HUES64 (cell line): Measurements from ENCODE around the gene OAS1.

Source experiments
- H3K27ac ChIP-seq: 2 replicates; pipeline ENCODE4 v1.7.0; 2013; ENCODE audit warnings: low read depth, low read length, inconsistent platforms
- H3K27me3 ChIP-seq: 2 replicates; pipeline ENCODE4 v1.6.1; 2013; ENCODE audit warnings: mild to moderate bottlenecking, low read length; ENCODE audit not compliant: insufficient read depth
- H3K36me3 ChIP-seq: 2 replicates; pipeline ENCODE4 v1.6.1; 2013; ENCODE audit warnings: mild to moderate bottlenecking, low read length; ENCODE audit not compliant: insufficient read depth
- H3K4me1 ChIP-seq: 2 replicates; pipeline ENCODE4 v1.6.1; 2013; ENCODE audit warnings: mild to moderate bottlenecking, low read length, moderate library complexity; ENCODE audit not compliant: insufficient read depth
- H3K4me3 ChIP-seq: 2 replicates; pipeline ENCODE4 v1.5.1; 2013; ENCODE audit warnings: mild to moderate bottlenecking, low read length, moderate library complexity
- H3K9ac ChIP-seq: 2 replicates; pipeline ENCODE4 v1.6.1; 2013; ENCODE audit warnings: mild to moderate bottlenecking, low read depth, low read length
- H3K9me3 ChIP-seq: 2 replicates; pipeline ENCODE4 v1.6.1; 2013; ENCODE audit warnings: low read depth, low read length; ENCODE audit not compliant: insufficient read depth
- WGBS: fragments of 150-250, 120-280 bp; methylation state at CpG from one replicate; pipeline ENCODE4 v1.1.7; 2013; ENCODE audit warnings: missing lambda C conversion rate; 5-methylcytosine and 5-hydroxymethylcytosine counted together

Gene OAS1

GRCh38 chr12:112938751-112939150 is 32.0 kb downstream of the OAS1 start:
- WGBS = 65% methylated on average over 11 of the region's 11 CpGs
- Histone ChIP-seq H3K9me3 (no peaks in the 10 kb centered on the region), H3K9ac (peak overlapping the region; percentile 38; the same call in 1 of the 2 replicates), H3K27me3 (peaks cover 29% of the 10 kb centered on the region), H3K4me3 (peak overlapping the region; percentile 55), H3K36me3 (no peaks in the 10 kb centered on the region), H3K27ac (no peak overlapping the region), H3K4me1 (no peaks in the 10 kb centered on the region)

DNA sequence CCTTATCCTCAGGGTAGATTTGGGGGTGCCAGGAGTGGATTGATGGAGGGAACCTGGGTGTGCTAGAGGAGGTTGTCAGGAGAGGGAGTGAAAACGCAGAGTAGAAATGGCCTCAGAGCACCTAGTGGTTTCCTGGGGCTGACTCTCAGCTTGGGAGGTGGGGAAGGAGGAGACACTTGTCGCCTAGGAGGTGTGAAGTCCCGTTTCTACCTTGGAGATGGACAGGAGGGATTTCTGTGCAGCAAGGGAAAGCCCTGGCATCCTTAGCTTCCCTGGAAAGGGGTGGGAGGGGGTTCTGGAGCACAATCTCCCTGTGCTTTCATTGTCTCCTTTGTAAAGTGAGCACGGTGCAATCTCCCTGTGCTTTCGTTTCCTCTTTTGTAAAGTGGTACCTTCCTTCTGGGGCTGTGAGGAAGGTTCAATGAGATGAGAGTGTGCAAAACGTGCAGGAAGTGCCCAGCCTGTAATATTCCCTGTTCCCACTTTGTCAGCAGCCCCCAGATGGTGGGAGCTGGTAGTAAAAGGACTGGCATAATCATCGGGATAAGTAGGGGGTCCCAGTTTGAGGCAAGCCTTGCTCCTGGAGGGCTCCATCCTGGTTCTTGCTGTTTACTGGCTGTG is 33.1 kb downstream of the OAS1 start:
- no peak overlapping the region for H3K27ac ChIP-seq
- 74% methylated on average over 7 of the region's 7 CpGs for WGBS

DNA sequence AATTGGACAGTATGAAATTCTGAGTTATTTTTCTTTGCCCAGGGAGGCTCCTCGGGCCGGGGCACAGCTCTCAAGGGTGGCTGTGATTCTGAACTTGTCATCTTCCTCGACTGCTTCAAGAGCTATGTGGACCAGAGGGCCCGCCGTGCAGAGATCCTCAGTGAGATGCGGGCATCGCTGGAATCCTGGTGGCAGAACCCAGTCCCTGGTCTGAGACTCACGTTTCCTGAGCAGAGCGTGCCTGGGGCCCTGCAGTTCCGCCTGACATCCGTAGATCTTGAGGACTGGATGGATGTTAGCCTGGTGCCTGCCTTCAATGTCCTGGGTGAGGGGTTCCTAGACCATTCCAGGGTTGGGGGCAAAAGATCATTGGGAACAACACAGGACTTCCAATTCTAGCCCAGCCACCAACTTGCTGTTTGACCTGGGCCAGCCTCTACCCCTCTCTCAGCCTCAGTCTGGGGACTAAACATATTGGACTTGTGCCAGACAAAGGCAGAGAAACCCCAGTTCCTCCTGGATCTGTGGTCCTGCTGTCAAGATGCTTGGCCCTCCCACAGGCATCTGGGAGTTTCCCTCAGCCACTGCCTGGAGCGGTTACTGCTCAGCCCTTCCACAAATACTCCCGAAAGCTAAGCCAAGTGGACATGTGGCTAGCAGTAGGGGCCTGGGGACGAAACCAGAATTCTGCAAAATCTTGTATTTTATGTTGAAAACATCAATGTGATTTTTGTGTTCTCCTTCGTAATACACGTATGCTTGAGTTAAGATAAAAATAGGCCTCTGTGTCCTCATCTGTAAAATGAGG is 35.0 kb downstream of the OAS1 start:
- no peak overlapping the region for H3K27ac ChIP-seq
- WGBS = 90% methylated on average over 16 of the region's 16 CpGs

More for the DNA sequence above, 33.1 kb downstream of the OAS1 start:
- H3K4me3 ChIP-seq = no peak overlapping the region
- H3K9ac ChIP-seq = no peak overlapping the region
- H3K9me3 ChIP-seq = no peaks in the 10 kb centered on the region
- H3K36me3 ChIP-seq = no peaks in the 10 kb centered on the region
- no peaks in the 10 kb centered on the region for H3K4me1 ChIP-seq
- peaks cover 29% of the 10 kb centered on the region for H3K27me3 ChIP-seq

GRCh38 chr12:112942572-112942971 is 35.8 kb downstream of the OAS1 start:
- no peak overlapping the region for H3K9ac ChIP-seq
- WGBS = 100% methylated on average over 1 of the region's 1 CpG
- H3K4me3 ChIP-seq = no peak overlapping the region
- no peaks in the 10 kb centered on the region for H3K4me1 ChIP-seq
- no peaks in the 10 kb centered on the region for H3K9me3 ChIP-seq
- H3K36me3 ChIP-seq = no peaks in the 10 kb centered on the region
- H3K27me3 ChIP-seq = peaks cover 25% of the 10 kb centered on the region
- no peak overlapping the region for H3K27ac ChIP-seq

More for the DNA sequence above, 35.0 kb downstream of the OAS1 start:
- Histone ChIP-seq H3K36me3 (no peaks in the 10 kb centered on the region), H3K27me3 (peaks cover 29% of the 10 kb centered on the region), H3K4me1 (no peaks in the 10 kb centered on the region), H3K4me3 (no peak overlapping the region), H3K9ac (no peak overlapping the region), H3K9me3 (no peaks in the 10 kb centered on the region)

DNA sequence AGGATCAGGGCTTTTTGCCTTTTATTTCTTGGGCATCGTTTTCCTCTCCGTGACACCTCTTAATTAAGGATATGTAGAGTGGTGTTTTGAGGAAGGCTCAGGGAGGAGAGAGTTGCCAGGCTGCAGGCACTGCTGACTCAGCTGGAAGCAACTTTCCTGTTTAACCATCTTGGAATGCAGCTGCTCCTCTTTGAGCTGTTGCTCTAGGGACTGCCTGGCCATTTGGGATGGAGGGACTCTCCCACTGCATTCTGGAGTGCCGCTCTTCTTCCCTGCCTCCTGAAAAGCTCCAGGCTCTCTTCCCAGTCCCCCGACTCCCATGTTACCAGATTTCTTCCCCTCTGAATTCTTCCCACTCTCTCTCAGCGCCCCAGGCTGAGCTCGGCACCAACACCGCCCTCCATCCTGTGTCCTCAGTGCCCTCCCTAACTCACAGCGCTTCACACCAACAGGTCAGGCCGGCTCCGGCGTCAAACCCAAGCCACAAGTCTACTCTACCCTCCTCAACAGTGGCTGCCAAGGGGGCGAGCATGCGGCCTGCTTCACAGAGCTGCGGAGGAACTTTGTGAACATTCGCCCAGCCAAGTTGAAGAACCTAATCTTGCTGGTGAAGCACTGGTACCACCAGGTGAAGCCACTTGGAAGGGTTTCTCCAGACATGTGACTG is 37.4 kb downstream of the OAS1 start:
- H3K4me1 ChIP-seq = no peaks in the 10 kb centered on the region
- no peaks in the 10 kb centered on the region for H3K9me3 ChIP-seq
- H3K36me3 ChIP-seq = no peaks in the 10 kb centered on the region
- no peak overlapping the region for H3K4me3 ChIP-seq
- no peak overlapping the region for H3K9ac ChIP-seq
- no peak overlapping the region for H3K27ac ChIP-seq
- WGBS = 92% methylated on average over 15 of the region's 15 CpGs
- peaks cover 9% of the 10 kb centered on the region for H3K27me3 ChIP-seq

GRCh38 chr12:112945515-112945914 is 38.8 kb downstream of the OAS1 start:
- Histone ChIP-seq H3K27me3 (no peaks in the 10 kb centered on the region), H3K4me3 (no peak overlapping the region), H3K36me3 (no peaks in the 10 kb centered on the region), H3K27ac (no peak overlapping the region), H3K4me1 (no peaks in the 10 kb centered on the region), H3K9ac (no peak overlapping the region), H3K9me3 (no peaks in the 10 kb centered on the region)
- WGBS = 94% methylated on average over 4 of the region's 4 CpGs

- no peak overlapping the region for H3K4me3 ChIP-seq
- no peak overlapping the region for H3K9ac ChIP-seq
- no peaks in the 10 kb centered on the region for H3K9me3 ChIP-seq
- H3K36me3 ChIP-seq = no peaks in the 10 kb centered on the region
- 93% methylated on average over 13 of the region's 14 CpGs for WGBS
- no peaks in the 10 kb centered on the region for H3K4me1 ChIP-seq
- H3K27ac ChIP-seq = no peak overlapping the region
- H3K27me3 ChIP-seq = no peaks in the 10 kb centered on the region
Observed at GRCh38 chr12:112946236-112947000, 39.7 kb downstream of the OAS1 start.

DNA sequence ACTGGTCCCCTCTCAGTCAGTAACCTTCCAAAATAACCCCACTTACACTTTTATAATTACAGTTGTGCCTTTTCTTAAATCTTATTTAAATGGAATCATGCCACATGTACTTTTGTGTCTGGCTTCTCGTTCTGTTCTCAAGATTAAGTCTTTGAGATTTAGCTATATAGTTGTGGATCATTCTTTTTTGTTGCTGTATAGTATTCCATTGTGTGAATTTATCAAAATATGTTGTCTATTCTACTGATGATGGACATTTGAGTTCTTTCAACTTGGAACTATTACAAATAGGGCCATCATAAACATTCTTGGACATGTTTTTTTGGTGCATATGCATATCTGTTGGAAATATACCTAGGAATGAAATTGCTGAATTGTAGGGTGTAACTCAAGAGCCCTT is 40.6 kb downstream of the OAS1 start:
- Histone ChIP-seq H3K9ac (no peak overlapping the region), H3K36me3 (no peaks in the 10 kb centered on the region), H3K4me1 (no peaks in the 10 kb centered on the region), H3K4me3 (no peak overlapping the region), H3K27me3 (no peaks in the 10 kb centered on the region), H3K9me3 (no peaks in the 10 kb centered on the region), H3K27ac (no peak overlapping the region)
- WGBS = 0% methylated on average over 1 of the region's 1 CpG

DNA sequence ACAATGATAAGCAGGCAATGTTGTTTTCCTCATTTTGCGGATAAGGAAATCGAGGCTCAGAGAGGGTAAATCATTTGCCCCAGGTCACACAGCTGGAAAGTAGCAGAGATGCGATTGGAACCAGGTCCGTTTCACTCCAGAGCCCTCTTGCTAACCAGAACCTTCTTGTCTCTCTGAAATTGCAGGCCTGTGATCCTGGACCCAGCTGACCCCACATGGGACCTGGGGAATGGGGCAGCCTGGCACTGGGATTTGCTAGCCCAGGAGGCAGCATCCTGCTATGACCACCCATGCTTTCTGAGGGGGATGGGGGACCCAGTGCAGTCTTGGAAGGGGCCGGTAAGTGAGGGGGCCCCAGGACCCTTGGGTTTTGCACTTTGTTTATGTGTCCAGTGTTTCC is 41.0 kb downstream of the OAS1 start:
- Histone ChIP-seq H3K27me3 (no peaks in the 10 kb centered on the region), H3K4me1 (no peaks in the 10 kb centered on the region), H3K4me3 (no peak overlapping the region), H3K27ac (no peak overlapping the region), H3K9ac (no peak overlapping the region), H3K36me3 (no peaks in the 10 kb centered on the region), H3K9me3 (no peaks in the 10 kb centered on the region)
- 93% methylated on average over 5 of the region's 5 CpGs for WGBS

GRCh38 chr12:112948806-112949205 is 42.0 kb downstream of the OAS1 start:
- no peak overlapping the region for H3K27ac ChIP-seq
- no peaks in the 10 kb centered on the region for H3K27me3 ChIP-seq
- no peak overlapping the region for H3K9ac ChIP-seq
- no peaks in the 10 kb centered on the region for H3K9me3 ChIP-seq
- H3K4me1 ChIP-seq = no peaks in the 10 kb centered on the region
- WGBS = 94% methylated on average over 7 of the region's 7 CpGs
- no peak overlapping the region for H3K4me3 ChIP-seq
- H3K36me3 ChIP-seq = no peaks in the 10 kb centered on the region

- Histone ChIP-seq H3K36me3 (no peaks in the 10 kb centered on the region), H3K9me3 (no peaks in the 10 kb centered on the region), H3K27me3 (no peaks in the 10 kb centered on the region), H3K4me1 (no peaks in the 10 kb centered on the region), H3K27ac (no peak overlapping the region), H3K9ac (no peak overlapping the region), H3K4me3 (no peak overlapping the region)
- 92% methylated on average over 11 of the region's 11 CpGs for WGBS
Observed at GRCh38 chr12:112950701-112951100, 43.9 kb downstream of the OAS1 start.
